Measurements from ENCODE around the gene GLUD1.

DNA sequence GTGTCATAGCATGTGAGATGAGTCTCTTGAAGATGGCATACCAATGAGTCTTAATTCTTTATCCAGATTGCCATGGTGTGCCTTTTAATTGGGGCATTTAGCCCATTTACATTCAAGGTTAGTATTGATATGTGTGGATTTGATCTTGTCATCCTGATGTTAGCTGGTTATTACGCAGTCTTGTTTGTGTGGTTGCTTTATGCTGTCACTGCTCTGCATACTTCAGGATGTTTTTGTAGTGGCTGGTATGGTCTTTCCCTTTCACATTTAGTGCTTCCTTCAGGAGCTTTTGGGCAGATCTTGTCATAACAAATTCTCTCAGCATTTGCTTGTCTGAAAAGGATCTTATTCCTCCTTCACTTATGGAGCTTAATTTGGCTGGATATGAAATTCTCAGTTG lies 58.0 kb downstream of the GLUD1 start:
- TF ChIP-seq, protein P1, sequence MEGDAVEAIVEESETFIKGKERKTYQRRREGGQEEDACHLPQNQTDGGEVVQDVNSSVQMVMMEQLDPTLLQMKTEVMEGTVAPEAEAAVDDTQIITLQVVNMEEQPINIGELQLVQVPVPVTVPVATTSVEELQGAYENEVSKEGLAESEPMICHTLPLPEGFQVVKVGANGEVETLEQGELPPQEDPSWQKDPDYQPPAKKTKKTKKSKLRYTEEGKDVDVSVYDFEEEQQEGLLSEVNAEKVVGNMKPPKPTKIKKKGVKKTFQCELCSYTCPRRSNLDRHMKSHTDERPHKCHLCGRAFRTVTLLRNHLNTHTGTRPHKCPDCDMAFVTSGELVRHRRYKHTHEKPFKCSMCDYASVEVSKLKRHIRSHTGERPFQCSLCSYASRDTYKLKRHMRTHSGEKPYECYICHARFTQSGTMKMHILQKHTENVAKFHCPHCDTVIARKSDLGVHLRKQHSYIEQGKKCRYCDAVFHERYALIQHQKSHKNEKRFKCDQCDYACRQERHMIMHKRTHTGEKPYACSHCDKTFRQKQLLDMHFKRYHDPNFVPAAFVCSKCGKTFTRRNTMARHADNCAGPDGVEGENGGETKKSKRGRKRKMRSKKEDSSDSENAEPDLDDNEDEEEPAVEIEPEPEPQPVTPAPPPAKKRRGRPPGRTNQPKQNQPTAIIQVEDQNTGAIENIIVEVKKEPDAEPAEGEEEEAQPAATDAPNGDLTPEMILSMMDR (tag by site-specific recombination; IDR thresholded peaks at IDR 0.05), result no peak
- no peak for TF ChIP-seq ZNF76 (tag by site-specific recombination; IDR thresholded peaks at IDR 0.05; ENCODE audit: borderline replicate concordance, low read depth)
- TF ChIP-seq ZBTB1 (tag by site-specific recombination; IDR thresholded peaks at IDR 0.05), result no peak
- TF ChIP-seq ZNF768 (tag by site-specific recombination; IDR thresholded peaks at IDR 0.05), result no peak
- no peak for TF ChIP-seq ZNF549 (tag by site-specific recombination; IDR thresholded peaks at IDR 0.05)
- TF ChIP-seq, protein P2, sequence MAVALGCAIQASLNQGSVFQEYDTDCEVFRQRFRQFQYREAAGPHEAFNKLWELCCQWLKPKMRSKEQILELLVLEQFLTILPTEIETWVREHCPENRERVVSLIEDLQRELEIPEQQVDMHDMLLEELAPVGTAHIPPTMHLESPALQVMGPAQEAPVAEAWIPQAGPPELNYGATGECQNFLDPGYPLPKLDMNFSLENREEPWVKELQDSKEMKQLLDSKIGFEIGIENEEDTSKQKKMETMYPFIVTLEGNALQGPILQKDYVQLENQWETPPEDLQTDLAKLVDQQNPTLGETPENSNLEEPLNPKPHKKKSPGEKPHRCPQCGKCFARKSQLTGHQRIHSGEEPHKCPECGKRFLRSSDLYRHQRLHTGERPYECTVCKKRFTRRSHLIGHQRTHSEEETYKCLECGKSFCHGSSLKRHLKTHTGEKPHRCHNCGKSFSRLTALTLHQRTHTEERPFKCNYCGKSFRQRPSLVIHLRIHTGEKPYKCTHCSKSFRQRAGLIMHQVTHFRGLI (tag by site-specific recombination; IDR thresholded peaks at IDR 0.05), result no peak
- no peak for TF ChIP-seq ZEB2 (tag by site-specific recombination; IDR thresholded peaks at IDR 0.05)
- TF ChIP-seq ZNF521 (tag by site-specific recombination; IDR thresholded peaks at IDR 0.05), result no peak
- TF ChIP-seq ZNF610 (tag by site-specific recombination; IDR thresholded peaks at IDR 0.05; ENCODE audit: borderline replicate concordance), result no peak
- no peak for TF ChIP-seq SETDB1 (IDR thresholded peaks at IDR 0.05; ENCODE audit: insufficient read length, low read length)
